GM19193 (cell line): Measurements from ENCODE around the gene REEP2.

Experiments
- POLR2A ChIP-seq: IDR thresholded peaks from 4 replicates; pipeline ENCODE4 v1.6.1; 2011; ENCODE audit not compliant: insufficient read depth, insufficient read length; ENCODE audit errors: extremely low read depth

REEP2 gene

GRCh38 chr5:138469540-138470321, 30.9 kb downstream of the REEP2 start:
- peak; percentile 31 for TF ChIP-seq POLR2A

DNA sequence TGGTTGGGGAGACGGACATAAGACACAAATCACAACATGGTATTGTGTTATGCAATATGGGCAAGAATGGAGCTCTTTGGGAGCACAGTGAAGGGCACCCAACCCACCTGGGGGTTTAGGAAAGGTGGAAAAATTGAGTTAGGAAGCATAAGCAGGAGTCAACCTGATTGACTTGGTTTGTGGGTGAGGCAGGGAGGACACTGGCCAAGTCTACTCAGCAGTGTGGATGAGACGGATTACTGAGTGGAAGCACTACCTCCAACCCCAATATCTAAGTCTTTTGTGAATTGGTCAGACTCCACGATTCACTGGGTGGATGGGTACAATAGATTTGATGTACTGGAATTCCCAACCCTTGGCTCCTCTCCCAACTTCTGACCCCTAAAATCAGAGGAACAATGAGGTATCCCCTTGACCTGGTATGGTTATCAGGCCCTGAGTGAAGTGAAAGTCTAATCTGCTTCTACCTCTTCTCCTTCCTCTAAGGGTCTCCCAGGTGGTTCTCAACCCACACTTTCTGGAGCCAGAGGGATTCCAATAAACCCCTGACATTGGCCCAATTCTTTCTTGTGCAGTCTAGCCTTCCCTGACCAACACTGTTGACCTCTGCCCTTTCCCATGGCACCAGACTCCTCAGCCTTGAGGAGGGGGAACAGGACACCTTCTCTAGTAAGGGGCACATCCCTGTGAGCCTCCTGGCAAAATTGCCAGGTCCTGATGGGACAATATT, 31.6 kb downstream of the REEP2 start:
- TF ChIP-seq POLR2A = no peak

- TF ChIP-seq POLR2A = no peak
Measured at GRCh38 chr5:138471052-138471361, 32.1 kb downstream of the REEP2 start.

- no peak for TF ChIP-seq POLR2A
Measured at GRCh38 chr5:138472353-138472752, 33.5 kb downstream of the REEP2 start.

DNA sequence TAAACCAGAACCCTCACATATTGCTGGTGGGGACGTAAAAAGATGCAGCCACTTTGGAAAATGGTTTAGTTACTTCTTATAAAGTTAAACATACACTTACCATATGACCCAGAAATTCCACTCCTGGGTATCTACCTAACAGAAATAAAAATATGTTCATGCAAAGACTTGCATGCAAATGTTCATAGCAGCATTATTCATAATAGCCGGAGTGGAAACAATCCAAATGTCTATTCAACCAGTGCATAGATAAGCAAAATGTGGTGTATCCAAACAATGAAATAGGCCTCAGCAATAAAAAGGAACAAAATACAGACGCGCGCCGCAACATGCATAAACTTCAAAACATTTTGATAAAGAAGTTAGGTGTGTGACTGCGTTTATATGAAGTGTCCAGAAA, 38.1 kb downstream of the REEP2 start:
- TF ChIP-seq POLR2A = no peak

- no peak for TF ChIP-seq POLR2A
Measured at GRCh38 chr5:138482638-138483037, 43.8 kb downstream of the REEP2 start.

DNA sequence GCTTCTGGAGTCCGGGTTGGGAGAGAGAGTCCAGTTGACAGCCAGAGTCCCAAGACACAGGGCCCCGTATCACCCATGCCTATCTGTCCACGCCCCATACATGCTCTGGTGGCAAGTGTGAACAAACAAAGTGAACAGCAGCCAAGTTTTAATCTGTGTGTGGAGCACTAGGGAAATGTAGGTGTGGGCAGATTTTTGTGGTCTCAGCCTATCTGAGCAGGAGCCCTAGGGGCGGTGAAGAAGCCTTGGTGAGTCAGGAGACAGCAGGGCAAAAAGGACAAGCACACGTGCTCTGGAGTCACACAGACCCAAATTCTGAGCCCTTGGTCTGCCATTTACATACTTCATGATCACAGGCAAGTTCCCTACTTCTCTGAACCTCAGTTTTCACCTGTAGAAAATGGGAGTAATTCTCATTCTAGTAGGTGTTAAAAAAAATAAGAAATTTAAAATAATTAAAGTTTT, 49.7 kb downstream of the REEP2 start:
- no peak for TF ChIP-seq POLR2A

GRCh38 chr5:138489683-138490061, 50.8 kb downstream of the REEP2 start:
- no peak for TF ChIP-seq POLR2A

DNA sequence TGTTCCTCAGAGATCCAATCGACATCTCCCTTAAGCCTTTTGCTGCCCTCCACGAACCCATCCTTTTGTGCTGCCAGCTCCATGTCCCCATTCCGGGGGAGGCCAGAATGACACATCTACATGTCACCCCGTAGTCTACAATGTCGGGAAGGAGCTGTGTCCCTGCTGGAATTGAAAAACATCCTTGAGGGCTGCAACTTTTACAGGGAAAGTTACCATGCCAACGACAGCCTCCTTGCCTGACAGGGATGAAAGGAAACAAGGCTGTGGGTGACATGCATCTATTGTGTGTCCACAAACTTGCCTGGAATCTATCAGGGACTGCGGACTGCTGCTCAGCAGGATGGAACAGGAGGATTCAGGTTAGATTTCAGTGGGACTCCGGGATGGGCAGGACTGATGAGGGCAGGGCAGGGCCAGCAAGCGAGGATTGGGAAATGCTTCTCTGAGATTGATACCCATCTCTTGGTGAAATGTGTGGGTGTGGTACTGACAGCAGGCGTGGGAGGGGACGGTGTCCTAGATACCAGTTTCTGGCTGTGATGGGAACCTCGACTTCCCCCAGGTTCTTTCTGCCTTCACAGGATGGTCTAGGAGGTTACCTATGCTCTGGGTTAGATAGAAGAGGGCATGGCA, 51.9 kb downstream of the REEP2 start:
- no peak for TF ChIP-seq POLR2A

- no peak for TF ChIP-seq POLR2A
Measured at GRCh38 chr5:138491284-138491648, 52.4 kb downstream of the REEP2 start.

DNA sequence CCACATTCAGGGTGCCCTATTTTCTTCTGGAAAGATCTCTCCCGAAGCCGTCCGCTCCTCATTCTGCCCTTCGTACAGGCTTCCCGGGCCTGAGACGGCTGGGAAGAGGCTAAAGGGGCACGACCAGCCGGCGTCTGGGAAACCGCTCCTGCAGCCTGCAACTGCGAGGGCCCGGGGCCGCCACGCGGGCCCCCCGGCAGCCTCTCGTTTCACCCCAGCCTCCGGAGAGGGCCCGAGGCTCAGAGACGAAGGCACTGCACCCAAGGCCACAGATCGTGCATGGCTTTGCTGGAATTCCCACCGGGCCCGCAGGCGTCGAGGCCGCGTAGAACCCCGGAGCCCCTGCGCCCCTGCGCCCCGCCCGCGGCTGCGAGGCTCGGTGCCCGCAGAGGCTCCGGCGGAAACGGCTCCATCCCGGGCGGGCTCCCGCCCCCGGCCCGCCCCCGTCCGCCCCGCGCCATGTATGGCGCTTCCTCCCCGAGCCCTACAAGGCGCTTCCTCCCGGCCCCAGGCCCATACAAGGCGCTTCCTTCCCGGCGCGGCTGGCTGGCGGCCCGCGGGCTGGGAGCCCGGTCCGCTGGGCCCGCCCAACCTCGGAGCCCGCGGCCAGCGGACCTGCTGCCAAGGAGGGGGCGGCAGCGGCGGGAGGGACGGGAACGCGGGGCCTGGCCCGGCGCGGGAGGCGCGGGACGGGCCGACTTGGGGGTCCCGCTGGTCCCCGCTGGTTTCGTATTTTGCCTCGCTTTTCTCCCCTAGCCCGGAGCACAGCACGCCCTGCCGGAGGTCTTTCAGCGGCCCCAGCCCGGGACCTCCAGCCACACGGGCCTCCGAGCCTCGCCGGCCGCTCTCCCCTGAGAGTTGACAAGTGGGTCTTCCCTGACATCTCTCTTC, 53.1 kb downstream of the REEP2 start:
- TF ChIP-seq POLR2A = no peak

DNA sequence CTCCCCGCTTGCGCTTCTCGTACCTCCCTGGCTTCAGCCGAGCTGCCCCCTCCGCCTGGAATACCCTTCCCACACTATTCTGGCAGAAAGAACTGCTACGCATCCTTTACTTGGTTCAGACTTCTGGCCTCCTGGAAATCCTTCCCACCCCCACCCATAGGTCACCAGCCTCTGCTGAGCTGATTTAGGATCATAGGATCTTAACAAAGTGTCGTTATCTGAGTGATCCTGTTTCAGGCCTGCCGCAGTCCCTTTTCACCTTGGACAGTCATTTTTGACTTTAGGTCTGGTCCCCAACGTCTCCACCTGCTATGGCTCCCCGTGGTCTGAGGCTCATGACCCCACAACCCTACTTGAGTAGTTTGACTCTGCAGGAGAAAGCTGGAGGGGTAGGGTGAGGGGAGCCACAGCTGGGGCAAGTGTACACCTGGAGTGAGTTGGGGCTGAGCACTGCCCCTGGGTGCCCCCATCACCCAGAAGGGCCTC, 53.7 kb downstream of the REEP2 start:
- TF ChIP-seq POLR2A = no peak

GRCh38 chr5:138495351-138495750, 56.5 kb downstream of the REEP2 start:
- no peak for TF ChIP-seq POLR2A
